Measurements from ENCODE around the gene SLC28A1.

DNA sequence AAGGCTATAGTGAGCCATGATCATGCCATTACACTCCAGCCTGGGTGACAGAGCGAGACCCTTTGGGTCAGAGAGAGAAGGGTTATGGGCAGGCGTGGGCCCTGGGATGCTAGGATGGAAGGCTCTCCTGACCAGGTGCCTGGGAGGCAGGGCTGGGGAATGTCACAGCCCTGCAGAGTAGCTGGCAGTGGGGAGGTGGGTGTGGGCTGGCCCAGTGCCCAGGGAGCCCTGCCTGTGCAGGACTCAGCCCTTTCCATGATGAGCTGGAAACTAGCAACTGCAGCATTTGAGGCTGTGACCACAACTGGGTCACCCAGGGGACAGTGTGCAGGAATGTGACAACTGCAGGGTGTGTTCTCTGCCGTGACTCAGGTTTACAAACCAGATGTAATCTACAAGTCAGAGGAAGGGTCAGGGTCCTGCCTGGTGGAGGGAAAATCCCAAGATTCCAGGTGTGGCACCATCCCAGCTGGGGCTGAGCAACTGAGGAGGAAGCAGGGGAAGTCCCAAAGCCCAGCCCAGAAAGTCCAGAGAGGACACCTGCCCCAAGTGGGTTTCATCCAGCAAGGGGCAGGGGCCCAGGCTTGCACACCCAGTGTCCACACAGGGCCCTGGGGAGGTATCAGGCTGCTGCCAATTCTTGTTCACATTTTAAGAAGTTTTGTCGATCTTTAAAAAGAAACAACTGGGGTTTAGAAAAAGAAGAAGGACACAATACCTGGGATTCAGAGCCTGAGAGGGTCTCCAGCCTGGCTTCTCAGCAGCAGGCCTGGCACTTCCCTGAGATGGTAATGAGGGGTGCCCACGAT, 45.5 kb downstream of the SLC28A1 start:
- no peak for TF ChIP-seq CTCF (optimal IDR thresholded peaks at IDR 0.05 in 1 of 3, IDR thresholded peaks at IDR 0.05 in 1 of 3, conservative IDR thresholded peaks at IDR 0.05 in 1 of 3; ENCODE audit: extremely low read depth in 1 of 3, insufficient read depth in 2 of 3, low read length in 3 of 3)
- TF ChIP-seq EZH2 (IDR thresholded peaks at IDR 0.05; ENCODE audit: low read length) = no peak

All from keratinocyte (primary cell).